ENCODE results near the gene MTHFD1L.
"Not testable (repeated sequence)": the region's sequence is repeated elsewhere in the genome, so short reads cannot be mapped to it uniquely, and the experiment has no call there.

MTHFD1L gene

GRCh38 chr6:151071295-151071694 is 205.8 kb downstream of the MTHFD1L start:
- DNase-seq: no peak

GRCh38 chr6:151073146-151073545 is 207.6 kb downstream of the MTHFD1L start:
- no peak for DNase-seq

- DNase-seq: no peak
Measured at GRCh38 chr6:151073701-151074100, 208.2 kb downstream of the MTHFD1L start.

DNA sequence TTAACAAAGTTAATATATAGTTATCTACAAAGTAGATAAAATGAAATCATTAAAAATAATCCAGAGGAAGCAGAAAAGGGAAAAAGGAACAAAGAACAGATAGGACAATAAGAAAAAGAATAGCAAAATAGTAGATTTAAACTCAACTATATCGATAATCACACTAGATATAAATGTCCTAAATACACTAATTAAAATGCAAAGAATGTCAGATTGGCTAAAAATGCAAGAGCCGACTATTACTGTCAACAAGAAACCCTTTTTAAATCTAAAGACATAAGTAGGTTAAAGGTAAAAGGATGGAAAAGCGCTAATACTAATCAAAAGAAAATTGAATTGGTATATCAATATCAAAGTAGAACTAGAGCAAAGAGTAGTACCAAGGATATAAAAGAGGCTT is 209.5 kb downstream of the MTHFD1L start:
- DNase-seq: no peak

DNA sequence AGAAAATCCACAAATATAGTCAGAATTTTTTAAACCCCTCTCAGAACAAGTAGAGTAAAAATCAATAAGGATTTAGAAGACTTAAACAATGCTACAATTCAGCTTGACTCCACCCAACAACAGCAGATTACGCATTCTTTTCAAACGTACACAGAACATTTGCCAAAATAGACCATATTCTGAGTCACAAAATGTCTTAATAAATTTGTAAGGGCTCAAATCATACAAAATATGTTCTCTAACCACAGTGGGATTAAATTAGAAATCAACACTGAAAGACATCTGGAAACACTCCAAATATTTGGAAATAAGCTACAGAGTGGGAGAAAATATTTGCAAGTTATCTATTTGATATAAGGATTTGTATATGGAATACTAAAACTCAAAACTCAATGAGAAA is 210.0 kb downstream of the MTHFD1L start:
- no peak for DNase-seq

- DNase-seq: no peak
Measured at GRCh38 chr6:151075930-151076555, 210.5 kb downstream of the MTHFD1L start.

- no peak for DNase-seq
Measured at GRCh38 chr6:151078655-151079054, 213.2 kb downstream of the MTHFD1L start.

DNA sequence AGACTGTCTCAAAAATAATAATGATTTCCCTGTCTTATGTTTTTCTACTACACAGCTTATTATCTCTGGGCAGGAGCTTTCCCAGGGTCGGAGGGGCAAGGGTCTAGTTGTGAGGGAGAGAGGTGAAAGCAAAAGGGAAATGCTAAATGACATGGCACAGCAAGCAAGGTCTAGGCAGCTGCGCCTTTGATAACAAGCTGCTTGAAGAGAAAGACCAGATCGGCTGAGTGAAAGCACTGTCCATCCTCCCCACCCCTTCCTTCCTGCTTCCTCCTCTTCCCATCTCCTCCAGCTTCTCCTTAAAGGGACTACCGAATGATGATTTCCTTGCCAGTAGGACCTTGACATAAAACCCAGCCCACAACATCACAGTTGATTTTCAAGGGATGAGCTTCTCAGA is 216.2 kb downstream of the MTHFD1L start:
- no peak for DNase-seq

GRCh38 chr6:151082079-151082478 is 216.6 kb downstream of the MTHFD1L start:
- DNase-seq: no peak

GRCh38 chr6:151084275-151084674 is 218.8 kb downstream of the MTHFD1L start:
- no peak for DNase-seq

- not testable (repeated sequence) for DNase-seq
Measured at GRCh38 chr6:151087055-151087454, 221.6 kb downstream of the MTHFD1L start.

GRCh38 chr6:151087861-151088598 is 222.5 kb downstream of the MTHFD1L start:
- no peak for DNase-seq

- DNase-seq: no peak
Measured at GRCh38 chr6:151088599-151088935, 223.1 kb downstream of the MTHFD1L start.

- no peak for DNase-seq
Measured at GRCh38 chr6:151088963-151089362, 223.5 kb downstream of the MTHFD1L start.

- DNase-seq: no peak
Measured at GRCh38 chr6:151089978-151090377, 224.5 kb downstream of the MTHFD1L start.

DNA sequence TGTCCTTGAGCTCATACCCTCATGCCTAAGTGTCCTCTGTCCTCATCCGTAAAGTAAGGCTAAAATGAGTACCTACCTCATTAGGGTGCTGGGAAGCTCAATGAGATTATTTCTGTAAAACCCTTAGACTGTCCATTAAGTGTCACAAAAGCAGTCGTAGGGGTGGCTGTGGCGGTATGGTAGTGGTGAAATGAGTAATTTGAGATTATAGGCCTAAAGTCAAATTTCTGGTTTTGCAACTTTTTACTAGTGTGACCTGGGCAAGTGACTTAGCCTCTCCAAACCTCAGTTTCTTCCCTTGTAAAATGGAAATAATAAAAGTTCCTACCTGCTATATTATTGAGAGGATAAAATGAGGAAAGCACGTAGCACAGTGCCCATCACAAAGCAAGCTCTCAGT is 226.1 kb downstream of the MTHFD1L start:
- no peak for DNase-seq

DNA sequence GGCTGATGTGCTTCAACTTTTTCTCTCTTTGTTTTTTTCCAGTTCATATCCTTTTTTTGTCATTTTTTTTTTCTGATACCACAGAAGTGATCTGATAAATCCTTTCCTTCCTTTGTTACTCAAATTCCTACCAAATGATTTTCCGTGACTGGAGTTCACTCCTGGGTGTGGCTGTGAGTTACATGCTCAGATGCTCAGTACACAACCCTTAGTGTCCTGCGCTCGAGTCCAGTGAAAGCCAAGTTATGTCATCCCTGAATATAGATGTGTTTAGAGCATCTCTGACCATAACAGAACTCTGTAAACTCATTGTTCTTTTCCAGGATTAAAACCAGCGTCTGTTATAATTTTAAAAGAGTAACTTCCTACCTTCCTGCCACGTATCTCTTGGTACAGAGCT is 227.1 kb downstream of the MTHFD1L start:
- no peak for DNase-seq

GRCh38 chr6:151093706-151094105 is 228.2 kb downstream of the MTHFD1L start:
- no peak for DNase-seq

- no peak for DNase-seq
Measured at GRCh38 chr6:151095538-151096254, 230.2 kb downstream of the MTHFD1L start.

GRCh38 chr6:151096255-151096612 is 230.7 kb downstream of the MTHFD1L start:
- no peak for DNase-seq

- no peak for DNase-seq
Measured at GRCh38 chr6:151096691-151097606, 231.4 kb downstream of the MTHFD1L start.

DNA sequence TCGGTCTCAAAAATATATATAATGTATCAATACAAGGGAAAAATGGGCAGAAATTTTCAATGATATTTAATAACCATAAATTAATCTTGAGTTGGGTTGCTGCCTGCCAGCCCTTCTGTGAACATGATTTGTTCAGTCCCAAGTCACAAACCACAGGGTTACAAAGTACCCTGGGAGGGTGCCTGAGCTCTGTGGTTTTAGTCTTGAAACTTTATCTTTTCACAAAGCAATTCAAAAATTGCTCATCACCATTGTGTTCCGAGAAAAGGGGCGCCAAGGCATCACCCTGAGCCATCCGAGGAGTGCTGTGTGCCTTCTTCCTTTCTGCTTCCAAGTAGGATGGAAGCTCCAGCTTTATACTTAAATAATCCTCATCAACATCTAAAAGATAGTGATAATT is 232.7 kb downstream of the MTHFD1L start:
- DNase-seq: no peak

DNA sequence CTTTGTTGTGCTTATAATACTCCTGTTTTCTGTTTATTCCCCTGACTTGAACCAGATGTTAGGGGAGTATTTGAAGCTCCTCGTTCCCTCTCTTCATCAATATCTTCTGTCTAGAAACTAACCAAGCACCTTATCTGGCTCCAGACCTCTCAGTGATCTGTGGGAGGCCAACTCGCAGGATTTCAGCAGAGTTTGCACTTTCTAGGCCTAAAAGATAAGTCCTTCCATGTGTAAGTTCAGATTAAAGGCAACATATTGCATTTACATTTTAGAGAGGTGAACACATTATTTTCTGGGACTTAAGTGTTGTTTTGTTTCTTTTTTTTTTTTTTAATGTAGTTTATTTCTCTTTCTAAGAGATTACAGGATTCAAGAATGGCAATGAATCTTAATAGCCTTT is 234.8 kb downstream of the MTHFD1L start:
- DNase-seq: no peak

Measured in suppressor macrophage treated with lipopolysaccharide for 1 hour (primary cell).